Endothelial cell of umbilical vein (primary cell): ENCODE data around the gene CYP2E1.

Experiments
- EZH2 ChIP-seq: IDR thresholded peaks from 2 replicates; pipeline ENCODE4 v1.6.1; 2012; ENCODE audit warnings: borderline replicate concordance, low read depth, mild to moderate bottlenecking, moderate library complexity, low read length, inconsistent platforms; ENCODE audit not compliant: severe bottlenecking
- TF ChIP-seq, protein P1 (sequence below), 2 donors: IDR thresholded peaks; 1 replicate in 1 of 2; 2 replicates in 1 of 2; pipeline ENCODE4 v1.5.1; 2011; ENCODE audit warnings: low read length in 2 of 2, mild to moderate bottlenecking in 2 of 2, moderate library complexity in 2 of 2, control low read depth in 1 of 2, inconsistent platforms in 1 of 2, low read depth in 1 of 2; ENCODE audit not compliant: insufficient read depth in 1 of 2; ENCODE audit errors: extremely low read depth in 1 of 2

GRCh38 chr10:133559216-133559615 is 32.1 kb downstream of the CYP2E1 start:
- TF ChIP-seq, protein P1, sequence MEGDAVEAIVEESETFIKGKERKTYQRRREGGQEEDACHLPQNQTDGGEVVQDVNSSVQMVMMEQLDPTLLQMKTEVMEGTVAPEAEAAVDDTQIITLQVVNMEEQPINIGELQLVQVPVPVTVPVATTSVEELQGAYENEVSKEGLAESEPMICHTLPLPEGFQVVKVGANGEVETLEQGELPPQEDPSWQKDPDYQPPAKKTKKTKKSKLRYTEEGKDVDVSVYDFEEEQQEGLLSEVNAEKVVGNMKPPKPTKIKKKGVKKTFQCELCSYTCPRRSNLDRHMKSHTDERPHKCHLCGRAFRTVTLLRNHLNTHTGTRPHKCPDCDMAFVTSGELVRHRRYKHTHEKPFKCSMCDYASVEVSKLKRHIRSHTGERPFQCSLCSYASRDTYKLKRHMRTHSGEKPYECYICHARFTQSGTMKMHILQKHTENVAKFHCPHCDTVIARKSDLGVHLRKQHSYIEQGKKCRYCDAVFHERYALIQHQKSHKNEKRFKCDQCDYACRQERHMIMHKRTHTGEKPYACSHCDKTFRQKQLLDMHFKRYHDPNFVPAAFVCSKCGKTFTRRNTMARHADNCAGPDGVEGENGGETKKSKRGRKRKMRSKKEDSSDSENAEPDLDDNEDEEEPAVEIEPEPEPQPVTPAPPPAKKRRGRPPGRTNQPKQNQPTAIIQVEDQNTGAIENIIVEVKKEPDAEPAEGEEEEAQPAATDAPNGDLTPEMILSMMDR (IDR thresholded peaks at IDR 0.05; ENCODE audit: extremely low read depth in 1 of 2, insufficient read depth in 1 of 2, low read depth in 1 of 2, low read length in 2 of 2), result no peak
- TF ChIP-seq EZH2, result no peak
